SH-SY5Y (cell line): ENCODE data around the gene ZNF701.

Source experiments
- GATA2 ChIP-seq: IDR thresholded peaks from 2 replicates; pipeline ENCODE4 v1.6.1; 2011; ENCODE audit warnings: mild to moderate bottlenecking, low read depth, low read length
- GATA3 ChIP-seq: IDR thresholded peaks from 2 replicates; pipeline ENCODE4 v1.6.1; 2011; ENCODE audit warnings: low read depth, mild to moderate bottlenecking, low read length, moderate library complexity

The ZNF701 gene

DNA sequence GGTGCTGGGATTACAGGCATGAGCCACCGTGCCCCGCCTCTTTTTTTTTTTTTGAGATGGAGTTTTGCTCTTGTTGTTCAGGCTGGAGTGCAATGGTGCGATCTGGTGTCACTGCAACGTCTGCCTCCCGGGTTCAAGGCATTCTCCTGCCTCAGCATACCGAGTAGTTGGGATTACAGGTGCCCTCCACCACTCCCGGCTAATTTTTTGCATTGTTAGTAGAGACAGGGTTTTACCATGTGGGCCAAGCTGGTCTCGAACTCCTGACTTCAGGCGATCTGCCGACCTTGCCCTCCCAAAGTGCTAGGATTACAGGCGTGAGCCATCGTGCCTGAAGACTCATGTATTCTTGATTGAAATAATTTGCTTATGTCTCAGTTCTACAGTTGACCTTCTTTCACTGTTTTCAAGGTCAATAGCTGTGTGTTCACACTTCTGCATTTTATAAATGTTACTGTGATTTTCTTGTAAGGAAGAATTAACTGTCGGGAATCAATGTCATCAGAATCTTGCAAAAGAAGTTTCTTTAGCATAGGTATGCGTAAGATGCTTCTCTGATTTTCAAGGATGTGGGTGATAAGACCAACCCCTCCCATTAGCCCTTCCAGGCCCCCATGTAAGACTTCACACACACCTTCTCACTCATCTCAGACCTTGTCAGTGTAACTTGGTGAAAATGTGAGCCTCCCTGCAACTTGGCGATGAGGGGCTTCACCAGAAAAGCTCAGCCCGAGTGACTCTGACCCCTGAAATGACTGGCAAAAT lies 12.7 kb upstream of the ZNF701 start:
- TF ChIP-seq GATA3 (no peak), GATA2 (no peak)

DNA sequence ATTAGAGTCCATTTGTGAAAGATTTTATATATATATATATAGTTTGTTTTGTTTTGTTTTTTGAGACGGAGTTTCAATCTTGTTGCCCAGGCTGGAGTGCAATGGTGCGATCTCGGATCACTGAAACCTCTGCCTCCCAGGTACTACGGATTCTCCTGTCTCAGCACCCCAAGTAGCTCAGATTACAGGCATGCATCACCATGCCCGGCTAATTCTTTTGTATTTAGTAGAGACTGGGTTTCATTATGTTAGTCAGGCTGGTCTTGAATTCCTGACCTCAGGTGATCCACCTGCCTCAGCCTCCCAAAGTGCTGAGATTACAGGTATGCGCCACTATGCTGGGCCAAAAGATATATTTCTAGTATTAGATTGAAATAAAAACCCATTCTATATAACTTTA lies 4.0 kb upstream of the ZNF701 start:
- no peak for TF ChIP-seq GATA3
- TF ChIP-seq GATA2 = no peak

DNA sequence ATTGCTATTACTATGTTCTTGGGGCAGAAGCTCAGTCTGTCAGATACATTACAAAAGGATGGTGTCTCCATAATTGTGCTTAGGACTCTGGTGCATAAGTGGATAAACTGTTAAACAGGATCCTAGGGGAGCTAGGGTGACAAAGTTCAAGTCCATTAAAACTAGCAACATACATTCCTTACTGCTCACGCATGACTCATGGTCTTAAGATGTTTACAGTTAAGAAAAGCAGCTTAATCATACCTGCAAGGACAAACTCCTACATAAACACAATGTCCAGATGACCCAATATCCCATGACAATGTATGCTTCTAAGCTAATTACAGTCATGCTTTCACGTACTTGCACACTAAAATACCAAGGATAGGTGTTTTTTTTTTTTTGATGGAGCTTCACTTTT lies 3.5 kb upstream of the ZNF701 start:
- TF ChIP-seq GATA2 = no peak
- TF ChIP-seq GATA3 = no peak

DNA sequence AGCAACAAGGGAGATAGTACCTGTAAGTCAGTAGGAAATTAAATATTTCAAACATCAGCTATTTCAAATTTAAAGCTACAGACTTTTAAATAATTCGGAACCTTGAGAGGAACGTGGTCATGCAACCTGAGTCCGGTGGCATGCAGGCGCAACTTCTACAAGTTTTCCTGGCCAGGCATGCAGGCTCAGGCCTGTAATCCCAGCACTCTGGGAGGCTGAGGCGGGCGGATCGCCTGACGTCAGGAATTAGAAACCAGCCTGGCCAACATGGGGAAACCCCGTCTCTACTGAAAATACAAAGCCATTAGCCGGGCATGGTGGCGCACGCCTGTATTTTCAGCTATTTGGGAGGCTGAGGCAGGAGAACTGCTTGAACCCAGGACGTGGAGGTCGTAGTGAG lies 2.2 kb upstream of the ZNF701 start:
- TF ChIP-seq GATA3 = no peak
- no peak for TF ChIP-seq GATA2

DNA sequence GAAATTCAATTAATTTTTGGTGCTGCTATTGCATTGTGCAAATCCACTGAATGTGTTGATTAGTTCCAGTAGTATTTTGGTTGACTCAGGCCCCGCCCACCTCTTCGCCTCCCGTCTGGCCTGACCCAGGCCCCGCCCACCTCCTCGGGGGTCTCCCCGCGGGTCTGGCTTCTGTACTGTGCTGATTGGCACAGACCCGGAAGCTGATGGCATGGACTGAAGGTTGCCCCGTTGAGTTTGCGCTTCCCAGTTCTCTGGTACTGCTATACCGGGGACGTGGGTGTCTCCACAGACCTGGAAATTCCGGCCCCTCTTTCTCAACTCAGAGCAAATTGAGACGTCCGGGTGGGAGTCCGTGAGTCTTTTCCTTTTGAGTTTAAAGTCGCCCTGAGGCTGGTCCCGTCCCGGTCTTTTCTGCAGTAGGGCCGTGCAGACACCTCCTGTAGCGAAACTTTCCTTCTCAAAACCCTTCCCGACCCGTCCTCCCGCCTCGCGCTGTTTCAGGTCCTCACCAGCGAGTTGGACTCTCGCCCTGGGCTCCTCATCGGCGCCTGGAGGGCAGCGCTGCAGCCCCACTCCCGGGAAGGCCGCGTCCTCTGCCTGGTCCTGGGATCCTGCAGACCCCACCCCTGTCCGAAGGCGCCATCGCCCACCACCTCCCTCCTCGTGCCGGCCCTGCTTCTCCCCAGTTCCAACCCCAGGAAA lies 14.8 kb downstream of the ZNF701 start:
- TF ChIP-seq GATA2 (no peak), GATA3 (no peak)

DNA sequence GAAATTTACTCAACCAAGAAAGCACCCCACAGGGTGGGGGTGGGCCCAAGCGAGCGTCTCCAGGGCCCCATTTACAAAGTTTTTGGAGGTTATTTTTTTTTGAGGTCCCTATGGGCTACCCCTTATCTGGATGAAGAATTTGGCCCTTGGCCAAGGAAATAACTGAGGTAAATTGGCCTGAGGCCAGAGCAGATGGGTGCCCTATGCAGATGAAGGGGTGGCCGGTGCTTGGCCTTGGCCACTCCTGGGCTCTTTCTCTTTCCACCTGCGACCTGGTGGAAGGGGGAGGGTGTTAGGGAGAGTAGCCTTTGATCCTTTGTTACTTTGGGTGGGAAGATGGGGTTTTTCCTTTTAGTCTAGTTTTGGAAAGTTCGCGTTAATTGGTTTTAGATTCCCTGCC lies 15.5 kb downstream of the ZNF701 start:
- TF ChIP-seq GATA3 (no peak), GATA2 (no peak)

DNA sequence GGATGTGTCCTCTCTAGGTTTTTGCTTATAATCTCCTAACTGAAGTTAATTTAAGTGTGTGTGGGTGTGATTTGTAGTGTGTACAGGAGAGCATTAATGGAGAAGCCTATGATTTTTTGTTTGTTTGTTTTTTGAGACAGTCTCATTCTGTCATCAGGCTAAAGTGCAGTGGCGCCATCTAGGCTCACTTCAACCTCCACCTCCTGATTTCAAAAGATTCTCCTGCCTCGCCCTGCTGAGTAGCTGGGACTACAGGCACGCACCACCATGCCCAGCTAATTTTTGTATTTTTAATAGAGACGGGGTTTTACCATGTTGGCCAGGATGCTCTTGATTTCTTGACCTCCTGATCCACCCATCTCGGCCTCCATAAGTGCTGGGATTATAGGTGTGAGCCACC lies 20.6 kb downstream of the ZNF701 start:
- TF ChIP-seq GATA3 (no peak), GATA2 (no peak)

DNA sequence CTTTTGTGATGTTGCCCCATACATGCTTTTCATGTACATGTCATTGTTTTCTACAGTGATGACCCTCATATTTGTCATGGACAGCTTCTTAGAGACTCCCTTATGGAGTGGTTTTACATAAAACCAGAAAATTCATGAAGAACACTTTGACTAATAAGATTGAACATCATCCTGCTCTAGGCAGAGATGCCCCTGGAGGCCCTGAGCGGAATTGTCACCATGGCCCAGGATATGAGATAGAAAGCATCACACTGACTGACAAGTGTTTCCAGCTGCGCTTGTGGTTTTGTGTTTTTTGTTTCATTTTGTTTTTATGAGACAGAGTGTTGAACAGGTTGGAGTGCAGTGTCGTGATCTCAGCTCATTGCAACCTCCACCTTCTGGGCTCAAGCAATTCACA lies 22.2 kb downstream of the ZNF701 start:
- TF ChIP-seq GATA2 (no peak), GATA3 (no peak)

DNA sequence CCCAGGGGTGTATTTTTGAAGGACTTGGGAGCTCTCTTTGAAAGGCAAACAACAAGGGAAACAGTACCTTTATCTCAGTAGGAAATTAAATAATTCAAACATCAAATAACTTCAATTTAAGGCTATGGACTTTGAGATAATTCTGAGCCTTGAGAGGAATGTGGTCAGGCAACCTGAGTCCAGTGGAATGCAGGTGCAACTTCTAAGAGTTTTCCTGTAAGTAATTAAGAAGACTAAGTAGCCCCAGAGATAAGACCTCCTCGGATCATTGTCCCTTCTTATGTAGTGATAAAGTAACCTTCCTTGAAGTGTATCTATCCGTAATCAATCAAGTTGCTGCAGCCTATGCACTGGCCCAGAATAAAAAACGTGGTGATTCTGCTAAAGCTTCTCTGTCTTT lies 29.2 kb downstream of the ZNF701 start:
- TF ChIP-seq GATA2 = no peak
- TF ChIP-seq GATA3 = no peak

DNA sequence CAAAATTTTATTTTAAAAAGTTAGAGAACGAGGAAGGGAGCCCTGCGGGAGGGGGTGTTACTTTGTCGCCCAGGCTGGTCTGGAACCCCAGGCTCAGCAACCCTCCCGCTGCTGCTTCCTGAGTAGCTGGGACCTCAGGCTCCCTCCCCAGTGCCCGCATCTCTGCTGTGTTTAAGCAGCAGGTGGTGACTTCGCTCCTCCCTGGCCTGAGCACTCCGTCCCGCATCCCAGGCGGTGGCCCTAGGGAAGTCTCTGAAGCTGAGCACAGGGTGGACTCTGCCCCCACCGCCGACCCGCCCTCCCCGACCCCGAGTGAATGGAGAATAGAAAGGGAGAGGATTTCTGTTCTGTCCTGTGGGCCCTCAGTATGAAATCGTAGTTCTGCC lies 30.5 kb downstream of the ZNF701 start:
- TF ChIP-seq GATA2 (no peak), GATA3 (no peak)

DNA sequence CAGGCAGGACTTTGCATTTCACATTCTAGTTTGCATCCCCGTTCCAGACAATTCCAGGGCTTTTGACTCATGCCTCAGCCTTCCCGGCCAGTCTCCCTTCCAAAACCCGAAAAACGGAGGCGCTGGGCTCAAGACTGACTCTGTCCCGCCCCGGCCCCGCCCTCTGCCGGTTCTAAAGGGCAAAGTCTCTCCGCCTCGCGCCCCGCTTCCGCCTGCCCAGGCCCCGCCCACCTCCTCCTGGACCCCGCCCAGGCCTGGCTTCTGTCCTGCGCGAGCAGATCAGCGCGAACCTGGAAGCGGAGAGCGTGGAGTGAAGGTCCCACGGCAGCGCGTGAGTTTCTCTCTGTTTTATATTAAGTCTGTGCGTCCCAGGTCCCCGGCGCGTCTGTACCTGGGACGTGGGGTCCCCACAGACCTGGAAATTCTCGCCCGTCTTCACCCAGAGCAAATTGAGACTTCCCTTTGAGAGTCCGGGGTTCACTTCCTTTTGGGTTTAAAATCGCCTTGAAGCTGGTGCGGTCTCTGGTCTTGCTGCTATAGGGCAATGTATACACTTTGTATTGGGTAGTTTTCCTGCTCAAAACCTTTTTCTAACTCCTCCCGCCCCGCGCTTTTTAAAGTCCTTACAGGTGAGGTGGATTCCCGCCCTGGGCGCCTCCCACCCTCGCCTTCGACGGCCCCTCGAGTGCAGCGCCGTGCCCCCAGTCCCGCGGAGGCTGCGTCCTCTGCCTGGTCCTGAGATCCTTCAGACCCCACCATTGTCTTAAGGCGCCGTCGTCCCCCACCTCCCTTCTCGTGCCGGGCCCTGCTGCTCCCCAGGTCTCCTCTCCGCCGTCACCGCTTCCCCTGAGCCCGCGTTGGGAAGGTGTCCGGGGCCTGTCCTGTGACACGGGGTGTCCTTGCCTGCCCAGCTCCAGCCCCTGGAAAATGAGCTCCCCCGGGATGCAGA lies 31.2 kb downstream of the ZNF701 start:
- TF ChIP-seq GATA3 (no peak), GATA2 (no peak)

DNA sequence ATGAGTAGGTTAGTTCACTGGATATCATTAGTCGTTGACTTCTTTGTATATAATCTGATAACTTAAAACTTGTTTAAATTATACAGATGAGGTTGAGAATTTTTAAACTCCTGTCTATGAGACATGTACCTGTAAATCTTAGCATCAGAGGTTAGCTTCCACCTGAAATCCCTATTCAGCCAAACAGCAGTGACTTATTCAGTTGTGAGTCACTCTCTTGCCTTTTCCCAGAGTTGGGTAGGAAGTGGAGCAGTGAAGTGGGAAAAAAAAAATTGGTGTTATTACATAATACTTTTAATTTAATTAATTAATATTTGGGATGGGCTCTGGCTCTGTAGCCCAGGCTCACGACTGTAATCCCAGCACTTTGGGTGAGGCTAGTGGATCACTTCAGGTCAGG lies 32.9 kb downstream of the ZNF701 start:
- TF ChIP-seq GATA3 (no peak), GATA2 (no peak)

DNA sequence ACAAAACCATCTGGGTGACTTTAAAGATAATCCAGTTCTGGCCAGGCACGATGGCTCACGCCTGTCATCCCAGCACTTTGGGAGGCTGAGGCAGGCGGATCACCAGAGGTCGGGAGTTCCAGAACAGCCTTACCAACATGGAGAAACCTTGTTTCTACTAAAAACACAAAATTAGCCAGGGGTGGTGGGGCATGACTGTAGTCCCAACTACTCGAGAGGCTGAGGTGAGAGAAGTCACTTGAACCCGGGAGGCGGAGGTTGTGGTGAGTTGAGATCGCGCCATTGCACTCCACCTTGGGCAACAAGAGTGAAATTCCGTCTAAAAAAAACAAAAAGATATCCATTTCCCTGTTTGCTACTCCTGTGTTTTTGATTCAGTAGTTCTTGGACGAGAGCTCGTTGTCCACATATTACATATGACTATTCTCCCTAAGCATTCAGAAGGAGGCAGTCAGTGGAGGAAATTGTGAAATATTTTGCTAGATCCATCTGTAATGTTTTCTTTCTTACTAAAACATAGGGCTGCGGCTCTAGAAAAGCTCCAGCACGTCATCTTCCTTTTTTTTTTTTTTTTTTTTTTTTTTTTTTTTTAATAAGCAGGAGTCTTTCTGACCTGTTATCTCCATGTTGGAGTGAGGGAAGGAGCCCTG lies 33.6 kb downstream of the ZNF701 start:
- no peak for TF ChIP-seq GATA3
- no peak for TF ChIP-seq GATA2
